HepG2 (cell line): ENCODE data around the gene PFDN5. TPM values are rescaled to one million over a fixed set of nuclear protein-coding genes. Genes with fewer than 3 reads are reported as not detected.
A peak's percentile ranks its signal among the peaks of the same experiment; 100 is the strongest.

ENCODE experiments used
- EEA1 ChIP-seq: sonication (generic); formaldehyde crosslinking; IDR thresholded peaks from 2 replicates; pipeline ENCODE4 v1.5.1; 2020; ENCODE audit warnings: mild to moderate bottlenecking, missing genetic modification reagents, borderline replicate concordance
- HHEX ChIP-seq: IDR thresholded peaks from 2 replicates; pipeline ENCODE4 v1.6.1; 2016; ENCODE audit warnings: control low read depth
- HMG20A ChIP-seq: IDR thresholded peaks from 2 replicates; pipeline ENCODE4 v1.6.1; 2016; ENCODE audit warnings: borderline replicate concordance
- HNRNPLL ChIP-seq: fragments of 200-400 bp; formaldehyde crosslinking; IDR thresholded peaks from 2 replicates; pipeline ENCODE4 v1.6.1; 2017; ENCODE audit warnings: mild to moderate bottlenecking, low read depth, low read length; ENCODE audit not compliant: poor library complexity, severe bottlenecking
- KMT2B ChIP-seq: IDR thresholded peaks from 2 replicates; pipeline ENCODE4 v1.6.1; 2016; ENCODE audit warnings: missing genetic modification reagents, missing compliant biosample characterization
- NFE2 ChIP-seq: sonication (generic); formaldehyde crosslinking; IDR thresholded peaks from 2 replicates; pipeline ENCODE4 v1.4.0; 2020; ENCODE audit warnings: missing genetic modification reagents
- RAD51 ChIP-seq: fragments of 450-650 bp; IDR thresholded peaks from 2 replicates; pipeline ENCODE4 v1.6.1; 2016; ENCODE audit warnings: borderline replicate concordance
- REXO4 ChIP-seq: sonication (generic); formaldehyde crosslinking; IDR thresholded peaks from 2 replicates; pipeline ENCODE4 v1.8.0; 2022; ENCODE audit warnings: missing genetic modification reagents, mild to moderate bottlenecking, borderline replicate concordance
- YEATS4 ChIP-seq: sonication (generic); formaldehyde crosslinking; IDR thresholded peaks from 2 replicates; pipeline ENCODE4 v1.4.0; 2020; ENCODE audit warnings: missing genetic modification reagents, borderline replicate concordance
- ZBTB42 ChIP-seq: sonication (generic); formaldehyde crosslinking; IDR thresholded peaks from 2 replicates; pipeline ENCODE4 v1.5.0; 2020; ENCODE audit warnings: mild to moderate bottlenecking, missing genetic modification reagents
- ZNF253 ChIP-seq: sonication (generic); formaldehyde crosslinking; IDR thresholded peaks from 2 replicates; pipeline ENCODE4 v1.8.0; 2022; ENCODE audit warnings: mild to moderate bottlenecking, missing genetic modification reagents, borderline replicate concordance
- ZNF296 ChIP-seq: sonication (generic); formaldehyde crosslinking; conservative IDR thresholded peaks from 2 replicates; pipeline ENCODE4 v1.5.0; 2020; ENCODE audit warnings: mild to moderate bottlenecking, missing genetic modification reagents
- ZNF329 ChIP-seq: sonication (generic); formaldehyde crosslinking; IDR thresholded peaks from 2 replicates; pipeline ENCODE4 v1.9.0; 2021; ENCODE audit warnings: low read depth, mild to moderate bottlenecking, missing genetic modification reagents
- ZNF337 ChIP-seq: sonication (generic); formaldehyde crosslinking; IDR thresholded peaks from 2 replicates; pipeline ENCODE4 v1.5.1; 2020; ENCODE audit warnings: missing genetic modification reagents, low read depth, mild to moderate bottlenecking, borderline replicate concordance
- ZNF382 ChIP-seq: sonication (generic); formaldehyde crosslinking; IDR thresholded peaks from 2 replicates; pipeline ENCODE4 v1.5.0; 2020; ENCODE audit warnings: missing genetic modification reagents, mild to moderate bottlenecking, borderline replicate concordance
- ZNF44 ChIP-seq: sonication (generic); formaldehyde crosslinking; IDR thresholded peaks from 2 replicates; pipeline ENCODE4 v1.5.1; 2020; ENCODE audit warnings: mild to moderate bottlenecking, missing genetic modification reagents
- ZNF781 ChIP-seq: sonication (generic); formaldehyde crosslinking; IDR thresholded peaks from 2 replicates; pipeline ENCODE4 v1.5.1; 2020; ENCODE audit warnings: borderline replicate concordance, mild to moderate bottlenecking, missing genetic modification reagents; ENCODE audit errors: not compliant biosample characterization
- polyA plus RNA-seq, 8 experiments: library from polyadenylated mRNA; depleted of rRNA in 3 of 8; stranded (reverse) in 7 of 8; unstranded in 1 of 8; fragments of >200 nt; fragmentation: Illumina TruSeq in 4 of 8; extraction: Trizol in 4 of 8; gene quantifications; 2 replicates each; pipeline versions ENCODE4 v1.2.1 to v1.2.3, GENCODE V29; 2011 to 2016; ENCODE audit warnings: low read depth in 4 of 8, missing spikeins in 1 of 8, mixed read lengths in 1 of 8; ENCODE audit not compliant: insufficient read depth in 1 of 8
- total RNA-seq, 5 experiments: library from RNA; depleted of rRNA; stranded (reverse); fragments of >200 nt; fragmentation: Illumina TruSeq; extraction: Trizol; gene quantifications; 2 replicates each; pipeline ENCODE4 v1.2.3, GENCODE V29; 2016; ENCODE audit warnings: low read depth in 1 of 5
- TF ChIP-seq, protein P1 (sequence below): sonication (generic); formaldehyde crosslinking; IDR thresholded peaks from 2 replicates; pipeline ENCODE4 v1.4.0; 2020; ENCODE audit warnings: mild to moderate bottlenecking, missing genetic modification reagents
- TF ChIP-seq, protein P2 (sequence below): IDR thresholded peaks from 2 replicates; pipeline ENCODE4 v1.6.1; 2016; ENCODE audit warnings: control low read depth
- TF ChIP-seq, protein P3 (sequence below): sonication (generic); formaldehyde crosslinking; conservative IDR thresholded peaks from 2 replicates; pipeline ENCODE4 v1.8.0; 2022; ENCODE audit warnings: missing genetic modification reagents
- TF ChIP-seq, protein P4 (sequence below): sonication (generic); formaldehyde crosslinking; IDR thresholded peaks from 2 replicates; pipeline ENCODE4 v1.4.0; 2020; ENCODE audit warnings: missing genetic modification reagents

PFDN5 gene
- total and polyA plus RNA-seq, 2 of the 13 experiments (the other 11 are each of a cell fraction or from before 2014, with no cell fraction given), result 449 to 462 TPM

DNA sequence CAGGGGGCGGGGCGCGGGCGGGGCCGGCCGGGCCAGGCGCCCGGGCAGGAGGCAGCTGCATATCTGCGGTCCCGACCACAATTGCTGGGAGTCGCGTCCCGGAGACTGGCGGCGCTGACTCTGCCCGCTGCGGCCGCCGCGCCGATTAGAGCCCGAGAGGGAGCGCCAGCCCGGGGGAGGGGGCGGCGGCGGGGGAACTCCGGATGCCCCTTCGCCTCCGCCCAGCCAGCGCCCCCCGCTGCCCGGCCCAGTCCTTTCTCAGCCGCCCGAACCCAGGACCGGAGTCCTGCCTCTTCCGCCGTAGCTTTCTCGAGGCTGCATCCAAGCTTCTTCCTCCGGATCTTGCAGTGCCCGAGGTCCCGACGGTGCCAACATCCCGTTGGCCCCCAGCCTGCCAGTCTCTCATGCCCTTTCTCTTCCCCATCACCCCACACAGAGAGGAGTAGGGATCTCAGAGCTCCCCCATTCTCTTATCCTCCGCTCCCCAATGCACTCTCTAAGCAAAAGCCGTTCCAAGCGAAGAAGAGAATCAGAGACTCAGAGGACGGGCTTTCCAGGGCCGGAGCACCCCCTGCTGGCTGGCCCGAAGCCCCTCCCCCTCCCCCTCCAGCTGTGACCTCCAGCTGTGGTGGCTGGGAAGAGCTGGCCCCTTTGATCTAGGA lies 49.6 kb downstream of the PFDN5 start (continued):
- TF ChIP-seq, protein P1, sequence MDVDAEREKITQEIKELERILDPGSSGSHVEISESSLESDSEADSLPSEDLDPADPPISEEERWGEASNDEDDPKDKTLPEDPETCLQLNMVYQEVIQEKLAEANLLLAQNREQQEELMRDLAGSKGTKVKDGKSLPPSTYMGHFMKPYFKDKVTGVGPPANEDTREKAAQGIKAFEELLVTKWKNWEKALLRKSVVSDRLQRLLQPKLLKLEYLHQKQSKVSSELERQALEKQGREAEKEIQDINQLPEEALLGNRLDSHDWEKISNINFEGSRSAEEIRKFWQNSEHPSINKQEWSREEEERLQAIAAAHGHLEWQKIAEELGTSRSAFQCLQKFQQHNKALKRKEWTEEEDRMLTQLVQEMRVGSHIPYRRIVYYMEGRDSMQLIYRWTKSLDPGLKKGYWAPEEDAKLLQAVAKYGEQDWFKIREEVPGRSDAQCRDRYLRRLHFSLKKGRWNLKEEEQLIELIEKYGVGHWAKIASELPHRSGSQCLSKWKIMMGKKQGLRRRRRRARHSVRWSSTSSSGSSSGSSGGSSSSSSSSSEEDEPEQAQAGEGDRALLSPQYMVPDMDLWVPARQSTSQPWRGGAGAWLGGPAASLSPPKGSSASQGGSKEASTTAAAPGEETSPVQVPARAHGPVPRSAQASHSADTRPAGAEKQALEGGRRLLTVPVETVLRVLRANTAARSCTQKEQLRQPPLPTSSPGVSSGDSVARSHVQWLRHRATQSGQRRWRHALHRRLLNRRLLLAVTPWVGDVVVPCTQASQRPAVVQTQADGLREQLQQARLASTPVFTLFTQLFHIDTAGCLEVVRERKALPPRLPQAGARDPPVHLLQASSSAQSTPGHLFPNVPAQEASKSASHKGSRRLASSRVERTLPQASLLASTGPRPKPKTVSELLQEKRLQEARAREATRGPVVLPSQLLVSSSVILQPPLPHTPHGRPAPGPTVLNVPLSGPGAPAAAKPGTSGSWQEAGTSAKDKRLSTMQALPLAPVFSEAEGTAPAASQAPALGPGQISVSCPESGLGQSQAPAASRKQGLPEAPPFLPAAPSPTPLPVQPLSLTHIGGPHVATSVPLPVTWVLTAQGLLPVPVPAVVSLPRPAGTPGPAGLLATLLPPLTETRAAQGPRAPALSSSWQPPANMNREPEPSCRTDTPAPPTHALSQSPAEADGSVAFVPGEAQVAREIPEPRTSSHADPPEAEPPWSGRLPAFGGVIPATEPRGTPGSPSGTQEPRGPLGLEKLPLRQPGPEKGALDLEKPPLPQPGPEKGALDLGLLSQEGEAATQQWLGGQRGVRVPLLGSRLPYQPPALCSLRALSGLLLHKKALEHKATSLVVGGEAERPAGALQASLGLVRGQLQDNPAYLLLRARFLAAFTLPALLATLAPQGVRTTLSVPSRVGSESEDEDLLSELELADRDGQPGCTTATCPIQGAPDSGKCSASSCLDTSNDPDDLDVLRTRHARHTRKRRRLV (CRISPR knock-in tag), result no peak
- TF ChIP-seq KMT2B, result no peak
- TF ChIP-seq ZNF329 (CRISPR knock-in tag), result no peak
- no peak for TF ChIP-seq EEA1 (CRISPR knock-in tag)
- TF ChIP-seq ZBTB42, result peak; percentile 99
- TF ChIP-seq REXO4 (CRISPR knock-in tag), result no peak
- no peak for TF ChIP-seq ZNF781 (CRISPR knock-in tag)
- peak; percentile 54 for TF ChIP-seq HNRNPLL
- TF ChIP-seq HMG20A (CRISPR knock-in tag), result no peak
- TF ChIP-seq ZNF382 (CRISPR knock-in tag), result no peak
- TF ChIP-seq, protein P2, sequence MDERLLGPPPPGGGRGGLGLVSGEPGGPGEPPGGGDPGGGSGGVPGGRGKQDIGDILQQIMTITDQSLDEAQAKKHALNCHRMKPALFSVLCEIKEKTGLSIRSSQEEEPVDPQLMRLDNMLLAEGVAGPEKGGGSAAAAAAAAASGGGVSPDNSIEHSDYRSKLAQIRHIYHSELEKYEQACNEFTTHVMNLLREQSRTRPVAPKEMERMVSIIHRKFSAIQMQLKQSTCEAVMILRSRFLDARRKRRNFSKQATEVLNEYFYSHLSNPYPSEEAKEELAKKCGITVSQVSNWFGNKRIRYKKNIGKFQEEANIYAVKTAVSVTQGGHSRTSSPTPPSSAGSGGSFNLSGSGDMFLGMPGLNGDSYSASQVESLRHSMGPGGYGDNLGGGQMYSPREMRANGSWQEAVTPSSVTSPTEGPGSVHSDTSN (CRISPR knock-in tag), result no peak
- TF ChIP-seq RAD51, result no peak
- TF ChIP-seq ZNF44, result no peak
- TF ChIP-seq HHEX (CRISPR knock-in tag), result no peak
- no peak for TF ChIP-seq NFE2 (CRISPR knock-in tag)
- no peak for TF ChIP-seq ZNF337 (CRISPR knock-in tag)
- TF ChIP-seq, protein P3, sequence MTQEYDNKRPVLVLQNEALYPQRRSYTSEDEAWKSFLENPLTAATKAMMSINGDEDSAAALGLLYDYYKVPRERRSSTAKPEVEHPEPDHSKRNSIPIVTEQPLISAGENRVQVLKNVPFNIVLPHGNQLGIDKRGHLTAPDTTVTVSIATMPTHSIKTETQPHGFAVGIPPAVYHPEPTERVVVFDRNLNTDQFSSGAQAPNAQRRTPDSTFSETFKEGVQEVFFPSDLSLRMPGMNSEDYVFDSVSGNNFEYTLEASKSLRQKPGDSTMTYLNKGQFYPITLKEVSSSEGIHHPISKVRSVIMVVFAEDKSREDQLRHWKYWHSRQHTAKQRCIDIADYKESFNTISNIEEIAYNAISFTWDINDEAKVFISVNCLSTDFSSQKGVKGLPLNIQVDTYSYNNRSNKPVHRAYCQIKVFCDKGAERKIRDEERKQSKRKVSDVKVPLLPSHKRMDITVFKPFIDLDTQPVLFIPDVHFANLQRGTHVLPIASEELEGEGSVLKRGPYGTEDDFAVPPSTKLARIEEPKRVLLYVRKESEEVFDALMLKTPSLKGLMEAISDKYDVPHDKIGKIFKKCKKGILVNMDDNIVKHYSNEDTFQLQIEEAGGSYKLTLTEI (CRISPR knock-in tag), result no peak
- TF ChIP-seq ZNF296 (CRISPR knock-in tag), result no peak
- TF ChIP-seq YEATS4, result 0 out of 2 replicates have a peak, but pooled peaks have one; percentile 33
- no peak for TF ChIP-seq ZNF253 (CRISPR knock-in tag)
- TF ChIP-seq, protein P4, sequence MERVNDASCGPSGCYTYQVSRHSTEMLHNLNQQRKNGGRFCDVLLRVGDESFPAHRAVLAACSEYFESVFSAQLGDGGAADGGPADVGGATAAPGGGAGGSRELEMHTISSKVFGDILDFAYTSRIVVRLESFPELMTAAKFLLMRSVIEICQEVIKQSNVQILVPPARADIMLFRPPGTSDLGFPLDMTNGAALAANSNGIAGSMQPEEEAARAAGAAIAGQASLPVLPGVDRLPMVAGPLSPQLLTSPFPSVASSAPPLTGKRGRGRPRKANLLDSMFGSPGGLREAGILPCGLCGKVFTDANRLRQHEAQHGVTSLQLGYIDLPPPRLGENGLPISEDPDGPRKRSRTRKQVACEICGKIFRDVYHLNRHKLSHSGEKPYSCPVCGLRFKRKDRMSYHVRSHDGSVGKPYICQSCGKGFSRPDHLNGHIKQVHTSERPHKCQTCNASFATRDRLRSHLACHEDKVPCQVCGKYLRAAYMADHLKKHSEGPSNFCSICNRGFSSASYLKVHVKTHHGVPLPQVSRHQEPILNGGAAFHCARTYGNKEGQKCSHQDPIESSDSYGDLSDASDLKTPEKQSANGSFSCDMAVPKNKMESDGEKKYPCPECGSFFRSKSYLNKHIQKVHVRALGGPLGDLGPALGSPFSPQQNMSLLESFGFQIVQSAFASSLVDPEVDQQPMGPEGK, result peak; percentile 61
